Embryonic facial prominence (tissue), 1 donor: Measurements from ENCODE around the gene LMOD1.
"Not testable (repeated sequence)": the region's sequence is repeated elsewhere in the genome, so short reads cannot be mapped to it uniquely, and the experiment has no call there.

Source experiments
- DNase-seq: peaks from one replicate; pipeline ENCODE4 v3.0.0-alpha.2; 2016; ENCODE audit errors: extremely low spot score

The LMOD1 gene

GRCh38 chr1:201947697-201948008 lies 1.3 kb upstream of the LMOD1 start:
- DNase-seq: no peak

GRCh38 chr1:201945863-201946223 lies 505 bp downstream of the LMOD1 start:
- no peak for DNase-seq

GRCh38 chr1:201945157-201945556 lies 1.2 kb downstream of the LMOD1 start:
- DNase-seq: no peak

- DNase-seq: no peak
These were observed 1.7 kb downstream of the LMOD1 start for GRCh38 chr1:201944639-201945038.

GRCh38 chr1:201944002-201944401 lies 2.3 kb downstream of the LMOD1 start:
- DNase-seq: no peak

GRCh38 chr1:201942129-201942495 lies 4.2 kb downstream of the LMOD1 start:
- no peak for DNase-seq

GRCh38 chr1:201941420-201942128 lies 4.8 kb downstream of the LMOD1 start:
- DNase-seq: no peak

- DNase-seq: not testable (repeated sequence)
These were observed 6.0 kb downstream of the LMOD1 start for GRCh38 chr1:201940316-201940715.

GRCh38 chr1:201939574-201939973 lies 6.8 kb downstream of the LMOD1 start:
- DNase-seq: no peak

- DNase-seq: no peak
These were observed 7.2 kb downstream of the LMOD1 start for GRCh38 chr1:201939148-201939547.

GRCh38 chr1:201938440-201939035 lies 7.8 kb downstream of the LMOD1 start:
- no peak for DNase-seq

GRCh38 chr1:201937624-201938213 lies 8.6 kb downstream of the LMOD1 start:
- DNase-seq: no peak

GRCh38 chr1:201933840-201934430 lies 12.4 kb downstream of the LMOD1 start:
- no peak for DNase-seq

- no peak for DNase-seq
These were observed 15.5 kb downstream of the LMOD1 start for GRCh38 chr1:201930803-201931202.

GRCh38 chr1:201930137-201930536 lies 16.2 kb downstream of the LMOD1 start:
- no peak for DNase-seq

GRCh38 chr1:201928266-201928665 lies 18.1 kb downstream of the LMOD1 start:
- DNase-seq: no peak

- no peak for DNase-seq
These were observed 20.2 kb downstream of the LMOD1 start for GRCh38 chr1:201925981-201926645.

GRCh38 chr1:201925301-201925567 lies 21.1 kb downstream of the LMOD1 start:
- DNase-seq: no peak

GRCh38 chr1:201921952-201922558 lies 24.3 kb downstream of the LMOD1 start:
- DNase-seq: no peak

GRCh38 chr1:201918343-201918742 lies 28.0 kb downstream of the LMOD1 start:
- no peak for DNase-seq

GRCh38 chr1:201917362-201918033 lies 28.9 kb downstream of the LMOD1 start:
- no peak for DNase-seq
